ENCODE results near the gene PDE11A. TPM values are rescaled to one million over a fixed set of nuclear protein-coding genes. Genes with fewer than 3 reads are reported as not detected.

Gene PDE11A
- total RNA-seq, 6 experiments from 2014 or later, result 1.2 to 3.1 (median 1.4) TPM

DNA sequence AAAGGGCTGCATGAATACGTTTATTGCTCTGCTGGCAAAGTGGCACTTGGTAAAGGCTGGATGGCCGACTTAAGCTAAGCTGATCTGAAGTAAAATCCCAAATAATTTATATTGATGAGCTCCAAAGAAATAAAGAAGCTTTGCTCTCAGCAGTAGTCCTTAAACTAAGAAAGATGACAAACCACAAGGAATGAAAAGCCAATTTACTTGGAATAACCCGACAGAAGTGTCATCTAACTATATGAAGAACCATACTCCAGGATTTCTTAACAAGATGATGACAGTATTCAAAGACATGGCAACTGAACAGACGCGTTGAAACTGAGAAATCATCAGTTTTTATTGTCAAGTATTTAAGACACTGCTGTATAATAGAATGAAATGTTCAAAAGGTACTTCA lies 294.1 kb downstream of the PDE11A start:
- H3K4me3 Mint-ChIP-seq, result no peak overlapping the region
- H3K27ac Mint-ChIP-seq, result no peak overlapping the region
- H3K27me3 Mint-ChIP-seq (ENCODE audit: insufficient read depth), result peaks cover 4% of the 10 kb centered on the region
- H3K9me3 Mint-ChIP-seq, result peaks cover 7% of the 10 kb centered on the region; the same call in 1 of the 2 replicates
- no peak for TF ChIP-seq CTCF (IDR thresholded peaks at IDR 0.05)
- H3K36me3 Mint-ChIP-seq (ENCODE audit: low read depth), result no peaks in the 10 kb centered on the region
- DNase-seq, result no peak
- H3K4me1 Mint-ChIP-seq (ENCODE audit: low read depth), result peaks cover 7% of the 10 kb centered on the region; the same call in 1 of the 2 replicates

- Mint-ChIP-seq H3K27me3 (ENCODE audit: insufficient read depth) (peaks cover 6% of the 10 kb centered on the region), H3K9me3 (peaks cover 7% of the 10 kb centered on the region; the same call in 1 of the 2 replicates), H3K4me1 (ENCODE audit: low read depth) (no peaks in the 10 kb centered on the region), H3K4me3 (no peak overlapping the region), H3K27ac (no peak overlapping the region), H3K36me3 (ENCODE audit: low read depth) (no peaks in the 10 kb centered on the region)
- DNase-seq, result peak; percentile 32
- TF ChIP-seq CTCF (IDR thresholded peaks at IDR 0.05), result peak; percentile 81
Measured at GRCh38 chr2:177772529-177772928, 300.0 kb downstream of the PDE11A start.

DNA sequence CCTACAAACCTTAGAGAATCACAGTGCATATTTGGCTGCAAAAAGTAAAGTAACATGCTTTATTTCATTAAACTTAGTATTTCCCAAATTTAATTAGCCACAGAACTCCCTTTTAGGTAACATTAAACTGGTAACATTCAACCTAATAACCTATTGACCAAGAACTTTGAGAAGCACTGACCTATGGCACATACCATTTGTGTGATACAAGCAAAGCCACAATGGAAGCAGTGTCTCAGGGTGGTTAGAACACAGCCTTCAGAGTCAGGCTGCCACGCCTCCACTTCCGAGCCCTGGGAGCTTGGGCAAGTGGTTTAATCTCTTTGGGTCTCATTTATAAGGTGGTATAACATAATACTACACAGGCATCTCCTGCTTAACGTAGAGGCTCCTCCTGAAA lies 301.4 kb downstream of the PDE11A start:
- H3K27ac Mint-ChIP-seq, result no peak overlapping the region
- H3K36me3 Mint-ChIP-seq (ENCODE audit: low read depth), result no peaks in the 10 kb centered on the region
- no peak for DNase-seq
- peaks cover 6% of the 10 kb centered on the region for H3K27me3 Mint-ChIP-seq (ENCODE audit: insufficient read depth)
- H3K4me3 Mint-ChIP-seq, result no peak overlapping the region
- TF ChIP-seq CTCF (IDR thresholded peaks at IDR 0.05), result no peak
- H3K4me1 Mint-ChIP-seq (ENCODE audit: low read depth), result no peaks in the 10 kb centered on the region
- H3K9me3 Mint-ChIP-seq, result peaks cover 7% of the 10 kb centered on the region; the same call in 1 of the 2 replicates

- no peak for DNase-seq
- peaks cover 2% of the 10 kb centered on the region; the same call in 1 of the 2 replicates for H3K27me3 Mint-ChIP-seq (ENCODE audit: insufficient read depth)
- TF ChIP-seq CTCF (IDR thresholded peaks at IDR 0.05), result no peak
- H3K36me3 Mint-ChIP-seq (ENCODE audit: low read depth), result no peaks in the 10 kb centered on the region
- no peaks in the 10 kb centered on the region for H3K9me3 Mint-ChIP-seq
- H3K4me1 Mint-ChIP-seq (ENCODE audit: low read depth), result 0 out of 2 replicates have a peak, but pooled peaks cover 4% of the 10 kb centered on the region
- no peak overlapping the region for H3K27ac Mint-ChIP-seq
- H3K4me3 Mint-ChIP-seq, result no peak overlapping the region
Measured at GRCh38 chr2:177767768-177768167, 304.8 kb downstream of the PDE11A start.

GRCh38 chr2:177765698-177766097 lies 306.9 kb downstream of the PDE11A start:
- Mint-ChIP-seq H3K27me3 (ENCODE audit: insufficient read depth) (peaks cover 2% of the 10 kb centered on the region; the same call in 1 of the 2 replicates), H3K27ac (no peak overlapping the region), H3K4me3 (no peak overlapping the region), H3K9me3 (no peaks in the 10 kb centered on the region), H3K4me1 (ENCODE audit: low read depth) (0 out of 2 replicates have a peak, but pooled peaks cover 4% of the 10 kb centered on the region), H3K36me3 (ENCODE audit: low read depth) (no peaks in the 10 kb centered on the region)
- no peak for TF ChIP-seq CTCF (IDR thresholded peaks at IDR 0.05)
- DNase-seq, result no peak

Data from HFFc6 (cell line).